ENCODE measurements around the gene PADI3. TPM values are rescaled to one million over a fixed set of nuclear protein-coding genes. Genes with fewer than 3 reads are reported as not detected.

PADI3 gene
- total RNA-seq, 2 experiments from 2014 or later: not detected

DNA sequence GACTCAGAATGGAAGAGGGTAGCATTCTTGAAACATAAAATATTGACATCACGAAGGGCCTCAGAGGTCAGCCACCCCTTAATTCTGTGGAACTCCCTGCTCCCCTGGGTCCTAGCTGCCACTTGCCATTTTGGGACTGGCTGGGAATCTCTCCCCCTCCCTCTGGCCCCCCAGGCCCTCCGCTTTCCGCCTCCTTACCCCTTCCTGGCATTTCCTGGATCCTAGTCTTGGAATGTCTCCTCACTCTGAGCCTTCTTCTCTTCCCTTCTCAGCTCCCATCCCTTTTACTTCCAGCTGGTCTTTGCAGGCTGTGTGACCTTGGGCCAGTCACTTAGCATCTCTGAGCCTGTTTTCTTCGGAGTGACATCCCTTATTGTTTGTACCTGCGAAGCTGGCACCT is 39.5 kb upstream of the PADI3 start:
- Mint-ChIP-seq H3K4me3 (no peak overlapping the region), H3K36me3 (ENCODE audit: low read depth) (no peaks in the 10 kb centered on the region), H3K4me1 (peaks cover 37% of the 10 kb centered on the region), H3K27me3 (peaks cover 31% of the 10 kb centered on the region), H3K27ac (no peak overlapping the region), H3K9me3 (no peaks in the 10 kb centered on the region)
- POLR2A ChIA-PET: no interaction called here
- CTCF ChIA-PET: no interaction called here
- no peak for DNase-seq

GRCh38 chr1:17210176-17210575 is 38.7 kb upstream of the PADI3 start:
- no peaks in the 10 kb centered on the region for H3K36me3 Mint-ChIP-seq (ENCODE audit: low read depth)
- POLR2A ChIA-PET: no interaction called here
- CTCF ChIA-PET: no interaction called here
- H3K4me3 Mint-ChIP-seq: no peak overlapping the region
- no peak for DNase-seq
- no peaks in the 10 kb centered on the region for H3K9me3 Mint-ChIP-seq
- no peak overlapping the region for H3K27ac Mint-ChIP-seq
- peaks cover 35% of the 10 kb centered on the region for H3K4me1 Mint-ChIP-seq
- peaks cover 32% of the 10 kb centered on the region for H3K27me3 Mint-ChIP-seq

- CTCF ChIA-PET: no interaction called here
- Mint-ChIP-seq H3K36me3 (ENCODE audit: low read depth) (no peaks in the 10 kb centered on the region), H3K27me3 (peaks cover 28% of the 10 kb centered on the region), H3K4me1 (peaks cover 33% of the 10 kb centered on the region), H3K4me3 (no peak overlapping the region), H3K27ac (no peak overlapping the region), H3K9me3 (no peaks in the 10 kb centered on the region)
- POLR2A ChIA-PET: no interaction called here
- no peak for DNase-seq
Measured at GRCh38 chr1:17211377-17211776, 37.5 kb upstream of the PADI3 start.

DNA sequence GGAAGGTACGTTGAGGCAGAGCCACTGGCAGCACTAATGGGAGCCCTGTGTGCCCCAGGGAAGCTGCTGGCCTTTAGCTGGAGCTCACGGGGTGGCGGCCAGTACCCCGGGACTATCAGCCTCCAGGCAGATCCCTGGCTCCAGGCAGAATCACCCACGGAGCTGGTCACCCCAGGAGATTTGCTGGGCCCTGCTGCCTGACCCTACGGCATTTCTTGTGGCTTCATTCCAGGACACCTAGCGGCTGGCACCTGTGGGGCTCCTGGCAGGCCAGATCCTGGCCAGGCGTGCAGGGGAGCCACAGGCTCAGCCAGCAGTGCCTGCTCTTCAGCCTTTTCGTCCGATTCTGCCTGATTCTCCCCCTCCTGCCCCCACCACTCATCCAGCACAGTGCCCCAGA is 36.9 kb upstream of the PADI3 start:
- peaks cover 28% of the 10 kb centered on the region for H3K27me3 Mint-ChIP-seq
- ChIA-PET CTCF (no interaction called here), POLR2A (no interaction called here)
- peaks cover 33% of the 10 kb centered on the region for H3K4me1 Mint-ChIP-seq
- no peak for DNase-seq
- H3K4me3 Mint-ChIP-seq: no peak overlapping the region
- no peaks in the 10 kb centered on the region for H3K36me3 Mint-ChIP-seq (ENCODE audit: low read depth)
- no peaks in the 10 kb centered on the region for H3K9me3 Mint-ChIP-seq
- H3K27ac Mint-ChIP-seq: no peak overlapping the region

GRCh38 chr1:17212487-17213121 is 36.3 kb upstream of the PADI3 start:
- peaks cover 28% of the 10 kb centered on the region for H3K27me3 Mint-ChIP-seq
- H3K36me3 Mint-ChIP-seq (ENCODE audit: low read depth): no peaks in the 10 kb centered on the region
- H3K4me3 Mint-ChIP-seq: no peak overlapping the region
- H3K9me3 Mint-ChIP-seq: no peaks in the 10 kb centered on the region
- H3K4me1 Mint-ChIP-seq: peaks cover 28% of the 10 kb centered on the region
- peak; percentile 51 for DNase-seq
- CTCF ChIA-PET: no interaction called here
- POLR2A ChIA-PET: no interaction called here
- no peak overlapping the region for H3K27ac Mint-ChIP-seq

DNA sequence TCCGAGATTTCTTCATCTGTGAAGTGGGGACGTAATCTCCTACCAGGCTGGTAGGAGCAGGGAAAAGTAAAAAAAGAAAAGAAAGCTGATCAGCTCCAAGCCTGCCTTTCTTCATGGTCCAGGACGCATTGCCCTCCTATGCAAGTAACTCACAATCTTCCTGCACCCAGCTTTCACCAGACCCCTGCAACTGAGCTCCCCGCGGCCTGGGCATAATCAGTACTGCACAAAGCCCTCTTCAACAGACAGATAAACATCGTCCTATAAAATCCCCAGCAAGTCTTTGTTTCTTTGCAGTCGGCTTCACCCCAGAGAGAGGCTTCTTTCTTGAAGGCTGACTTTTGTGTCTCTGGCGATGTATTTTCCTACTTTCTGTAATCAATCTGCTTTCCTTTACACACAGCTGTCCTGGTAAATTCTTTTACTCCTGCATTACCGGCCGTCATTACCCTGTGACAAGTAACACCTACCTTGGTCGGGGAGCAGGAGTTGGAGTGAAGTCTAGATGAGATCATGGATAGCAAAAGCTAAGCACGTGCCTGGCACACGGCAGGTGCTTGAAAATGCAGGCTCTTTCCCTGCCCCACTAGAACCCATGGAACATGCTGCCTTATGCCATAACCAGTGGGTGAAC is 35.6 kb upstream of the PADI3 start:
- H3K27ac Mint-ChIP-seq: no peak overlapping the region
- no peak overlapping the region for H3K4me3 Mint-ChIP-seq
- no peak for DNase-seq
- no peaks in the 10 kb centered on the region for H3K9me3 Mint-ChIP-seq
- H3K27me3 Mint-ChIP-seq: peaks cover 32% of the 10 kb centered on the region
- ChIA-PET POLR2A (interaction anchor here (1.4 kb wide), 1 partner anchor 9 kb away, joined by 3 read pairs; no protein-coding TSS in a partner anchor), CTCF (no interaction called here)
- H3K36me3 Mint-ChIP-seq (ENCODE audit: low read depth): no peaks in the 10 kb centered on the region
- H3K4me1 Mint-ChIP-seq: peaks cover 21% of the 10 kb centered on the region

DNA sequence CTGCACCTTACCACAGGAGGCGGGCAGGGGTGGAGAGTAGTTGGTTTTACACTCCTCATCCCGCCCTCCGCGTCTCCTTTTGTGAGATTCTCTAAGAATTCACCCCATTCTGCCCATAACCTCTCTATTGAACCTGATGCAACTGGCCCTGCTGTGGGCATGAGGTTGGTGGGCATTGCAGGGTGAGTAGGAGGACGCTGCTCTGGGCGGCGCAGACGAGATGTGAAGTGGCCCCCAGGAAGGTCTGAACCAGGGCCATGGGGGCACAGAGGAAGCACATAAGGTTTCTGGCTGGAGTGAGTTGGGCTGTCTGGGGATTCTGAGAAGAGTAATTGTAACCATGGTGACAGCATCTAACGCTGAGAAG is 35.1 kb upstream of the PADI3 start:
- no peaks in the 10 kb centered on the region for H3K9me3 Mint-ChIP-seq
- no peak for DNase-seq
- no peaks in the 10 kb centered on the region for H3K36me3 Mint-ChIP-seq (ENCODE audit: low read depth)
- POLR2A ChIA-PET: interaction anchor here (1.0 to 1.4 kb wide), 2 partner anchors 9 to 13 kb away, joined by 3 read pairs; no protein-coding TSS in a partner anchor
- H3K27me3 Mint-ChIP-seq: peaks cover 32% of the 10 kb centered on the region
- H3K27ac Mint-ChIP-seq: no peak overlapping the region
- CTCF ChIA-PET: no interaction called here
- H3K4me1 Mint-ChIP-seq: peaks cover 17% of the 10 kb centered on the region
- no peak overlapping the region for H3K4me3 Mint-ChIP-seq

DNA sequence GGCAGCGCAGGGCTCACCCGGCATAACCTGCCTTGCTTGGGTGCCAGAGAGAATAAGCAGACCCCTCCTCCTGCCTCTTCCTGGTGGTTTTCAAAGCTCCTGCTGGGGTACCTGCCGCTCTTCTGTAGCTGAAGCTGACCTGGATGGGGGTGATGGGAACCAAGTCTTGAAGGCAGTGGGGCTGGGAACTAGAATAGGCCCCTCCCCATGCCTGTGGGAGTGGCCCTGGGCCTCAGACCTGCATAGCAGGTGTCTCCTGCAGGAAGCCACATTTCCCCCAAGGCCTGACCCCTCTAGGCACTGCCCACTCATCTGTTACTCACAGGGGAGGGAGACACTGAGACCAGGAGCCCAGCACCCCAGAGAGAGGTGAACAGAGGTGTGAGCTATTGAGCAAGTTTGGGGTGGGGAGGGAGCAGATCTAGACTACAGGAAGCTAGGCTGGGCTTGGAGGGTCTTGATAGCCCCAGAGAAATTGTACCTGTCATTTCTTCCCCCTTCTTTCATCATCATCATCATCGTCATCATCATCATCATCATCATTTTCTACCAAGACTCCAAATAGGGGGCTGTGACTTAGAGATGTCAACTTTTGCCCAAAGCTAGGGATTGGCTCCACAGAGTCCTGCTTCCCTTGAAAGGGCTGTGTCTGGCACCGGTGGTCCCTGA is 33.9 kb upstream of the PADI3 start:
- no peaks in the 10 kb centered on the region for H3K9me3 Mint-ChIP-seq
- no peak overlapping the region for H3K27ac Mint-ChIP-seq
- CTCF ChIA-PET: interaction anchor here (0.6 kb wide), 1 partner anchor 85 kb away, joined by 3 read pairs; no protein-coding TSS in a partner anchor

GRCh38 chr1:17215545-17215890 is 33.4 kb upstream of the PADI3 start:
- no peaks in the 10 kb centered on the region for H3K9me3 Mint-ChIP-seq
- peaks cover 17% of the 10 kb centered on the region for H3K4me1 Mint-ChIP-seq
- peaks cover 32% of the 10 kb centered on the region for H3K27me3 Mint-ChIP-seq
- POLR2A ChIA-PET: interaction anchor here (0.9 kb wide), 1 partner anchor 310 kb away, joined by 3 read pairs; no protein-coding TSS in a partner anchor
- H3K4me3 Mint-ChIP-seq: no peak overlapping the region
- no peak for DNase-seq
- no peaks in the 10 kb centered on the region for H3K36me3 Mint-ChIP-seq (ENCODE audit: low read depth)
- CTCF ChIA-PET: interaction anchor here (0.6 kb wide), 1 partner anchor 86 kb away, joined by 3 read pairs; no protein-coding TSS in a partner anchor
- no peak overlapping the region for H3K27ac Mint-ChIP-seq

More for the DNA sequence above, 33.9 kb upstream of the PADI3 start:
- no peaks in the 10 kb centered on the region for H3K36me3 Mint-ChIP-seq (ENCODE audit: low read depth)
- no peak for DNase-seq
- POLR2A ChIA-PET: interaction anchor here (0.9 to 1.0 kb wide), 2 partner anchors 14 to 310 kb away, joined by 3 read pairs; no protein-coding TSS in a partner anchor
- peaks cover 17% of the 10 kb centered on the region for H3K4me1 Mint-ChIP-seq
- no peak overlapping the region for H3K4me3 Mint-ChIP-seq
- peaks cover 32% of the 10 kb centered on the region for H3K27me3 Mint-ChIP-seq

DNA sequence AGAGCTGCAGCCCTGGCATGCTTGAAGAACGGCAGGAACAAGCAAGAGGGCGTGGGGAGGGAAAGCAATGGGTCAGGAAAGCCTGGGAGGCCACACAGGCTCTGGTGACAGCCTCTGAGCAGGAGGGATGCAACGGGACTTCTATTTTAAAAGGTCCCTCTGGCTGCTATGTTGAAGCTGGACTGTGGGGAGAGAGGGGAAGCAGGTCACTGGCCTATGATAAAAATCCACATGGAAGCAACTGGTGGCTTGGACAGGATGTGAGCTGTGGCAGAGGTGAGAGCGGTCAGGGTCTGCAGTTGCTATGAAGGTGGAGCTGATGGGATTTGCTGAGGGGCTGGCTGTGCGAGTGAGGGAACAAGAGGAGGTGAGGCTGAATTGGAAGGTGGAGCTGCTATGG is 32.8 kb upstream of the PADI3 start:
- H3K4me1 Mint-ChIP-seq: peaks cover 16% of the 10 kb centered on the region
- ChIA-PET CTCF (no interaction called here), POLR2A (no interaction called here)
- H3K27ac Mint-ChIP-seq: no peak overlapping the region
- no peaks in the 10 kb centered on the region for H3K36me3 Mint-ChIP-seq (ENCODE audit: low read depth)
- peaks cover 32% of the 10 kb centered on the region for H3K27me3 Mint-ChIP-seq
- H3K4me3 Mint-ChIP-seq: no peak overlapping the region
- DNase-seq: no peak
- no peaks in the 10 kb centered on the region for H3K9me3 Mint-ChIP-seq

DNA sequence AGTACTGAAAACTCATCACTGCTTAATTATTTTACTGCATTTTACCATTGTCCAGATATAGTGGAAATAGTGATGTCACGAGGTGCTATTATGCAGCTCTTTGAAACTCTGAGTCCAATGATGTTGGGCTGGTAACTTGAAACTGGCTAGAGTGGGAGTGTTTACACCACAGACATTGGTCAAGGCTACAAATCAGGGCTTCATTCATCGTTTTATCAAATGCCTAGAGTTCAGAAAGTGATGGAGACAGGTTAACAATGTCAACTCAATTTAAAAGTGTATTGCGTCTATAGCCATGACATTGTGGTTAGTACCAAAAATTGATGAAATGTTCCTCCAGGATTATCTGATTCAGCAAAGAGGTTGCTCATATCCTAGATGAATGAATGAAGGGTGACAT is 31.3 kb upstream of the PADI3 start:
- Mint-ChIP-seq H3K4me3 (no peak overlapping the region), H3K9me3 (no peaks in the 10 kb centered on the region), H3K27ac (no peak overlapping the region), H3K4me1 (peaks cover 8% of the 10 kb centered on the region), H3K36me3 (ENCODE audit: low read depth) (no peaks in the 10 kb centered on the region), H3K27me3 (peaks cover 30% of the 10 kb centered on the region)
- no peak for DNase-seq
- POLR2A ChIA-PET: no interaction called here
- CTCF ChIA-PET: no interaction called here

- ChIA-PET CTCF (no interaction called here), POLR2A (no interaction called here)
- no peak overlapping the region for H3K27ac Mint-ChIP-seq
- peaks cover 17% of the 10 kb centered on the region for H3K27me3 Mint-ChIP-seq
- no peaks in the 10 kb centered on the region for H3K9me3 Mint-ChIP-seq
- H3K36me3 Mint-ChIP-seq (ENCODE audit: low read depth): no peaks in the 10 kb centered on the region
- H3K4me3 Mint-ChIP-seq: no peak overlapping the region
- H3K4me1 Mint-ChIP-seq: no peaks in the 10 kb centered on the region
- DNase-seq: no peak
Measured at GRCh38 chr1:17218939-17219338, 30.0 kb upstream of the PADI3 start.

DNA sequence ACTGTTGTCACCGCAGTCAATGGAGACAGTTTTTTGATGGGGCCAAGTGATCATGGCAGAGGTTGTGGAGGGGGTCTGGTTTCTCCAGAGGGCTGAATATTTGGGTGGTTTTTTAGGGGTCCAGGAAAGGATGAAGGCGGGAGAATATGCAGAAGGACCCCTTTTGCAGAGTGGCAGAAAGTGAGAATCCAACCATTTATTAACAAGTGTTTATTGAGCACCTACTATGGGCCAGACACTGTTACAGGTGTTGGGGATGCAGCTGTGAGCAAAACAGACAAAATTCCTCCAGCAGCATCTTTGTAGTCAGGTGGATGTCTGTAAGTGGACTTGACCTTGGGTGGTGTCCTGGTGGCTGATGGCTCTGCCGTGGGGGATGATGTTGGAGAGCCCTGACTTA is 28.6 kb upstream of the PADI3 start:
- H3K36me3 Mint-ChIP-seq (ENCODE audit: low read depth): no peaks in the 10 kb centered on the region

More for the DNA sequence above, 28.6 kb upstream of the PADI3 start:
- Mint-ChIP-seq H3K4me1 (no peaks in the 10 kb centered on the region), H3K27me3 (peaks cover 11% of the 10 kb centered on the region), H3K27ac (no peak overlapping the region), H3K4me3 (no peak overlapping the region), H3K9me3 (no peaks in the 10 kb centered on the region)
- ChIA-PET POLR2A (no interaction called here), CTCF (no interaction called here)
- no peak for DNase-seq

All from activated CD4-positive, alpha-beta memory T cell treated with anti-CD3 and anti-CD28 coated beads, Interleukin-2, amount 10 ng/mL, durations not matched to agents 7 days and 5 days (primary cell).